Stimulated activated CD4-positive, alpha-beta T cell treated with anti-CD3 and anti-CD28 coated beads, Interleukin-1b, Interleukin-23, amount 100 ng/mL, for 48 hours (primary cell): ENCODE measurements around the gene LIN28A.

Experiments
- DNase-seq: peaks from one replicate; pipeline ENCODE4 v3.0.0-alpha.2; 2020

The LIN28A gene

DNA sequence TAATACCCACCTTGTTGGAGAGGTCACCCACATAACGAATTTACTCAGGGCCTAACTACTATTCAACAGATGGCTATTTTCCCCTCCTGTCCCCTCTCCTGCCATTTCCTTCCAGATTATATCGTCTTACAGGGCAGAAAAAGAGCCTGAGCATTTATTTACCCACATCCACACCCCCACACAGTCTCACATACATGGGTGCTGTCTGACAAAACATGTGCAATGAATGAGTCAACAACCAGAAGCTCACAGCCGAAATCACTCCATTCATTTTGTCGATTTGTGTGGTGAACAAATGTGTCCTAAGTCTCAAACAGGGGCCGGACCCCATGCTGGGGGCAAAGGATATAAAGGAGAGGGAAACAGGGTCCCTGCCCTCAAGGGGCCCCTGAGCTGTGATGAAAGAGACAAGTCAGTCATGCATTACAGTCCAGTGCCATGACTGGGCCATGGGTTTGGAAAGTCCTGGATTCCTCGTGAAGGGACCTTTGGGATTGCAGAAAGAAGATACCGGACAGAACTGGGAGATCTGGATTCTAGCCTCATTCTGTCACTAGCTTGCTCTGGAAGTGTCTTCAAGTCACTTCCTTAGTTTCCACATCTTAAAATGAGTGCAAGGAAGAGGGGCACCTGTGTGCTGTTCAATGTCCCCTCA, 21.7 kb upstream of the LIN28A start:
- no peak for DNase-seq

DNA sequence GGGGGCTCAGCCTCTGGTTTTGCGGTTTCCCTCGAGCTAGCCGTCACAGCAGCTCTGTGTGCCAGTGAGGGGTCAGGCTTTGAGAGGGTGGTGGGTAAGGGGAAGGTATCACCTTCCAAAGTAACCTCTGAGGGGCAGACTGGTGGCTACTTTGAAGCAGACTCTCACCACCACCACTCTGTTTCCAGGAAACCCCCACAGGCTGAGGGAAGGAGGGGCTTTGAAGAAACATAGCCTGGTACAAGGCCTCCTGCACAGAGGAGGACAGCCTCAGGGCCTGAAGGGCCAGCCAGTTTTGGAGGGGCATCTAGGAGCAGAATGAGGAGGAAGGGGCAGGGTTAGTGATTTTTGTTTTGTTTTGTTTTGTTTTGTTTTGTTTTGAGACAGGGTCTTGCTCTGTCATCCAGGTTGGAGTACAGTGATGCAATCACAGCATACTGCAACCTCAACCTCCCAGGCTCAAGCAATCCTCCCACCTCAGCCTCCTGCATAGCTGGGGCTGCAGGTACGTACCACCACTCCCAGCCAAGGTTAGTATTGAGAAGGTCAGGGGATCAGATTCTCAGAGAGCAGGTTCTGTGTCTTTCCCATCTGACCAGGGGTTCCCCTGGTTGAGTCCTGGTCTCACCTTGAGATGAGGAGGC, 20.9 kb upstream of the LIN28A start:
- no peak for DNase-seq

DNA sequence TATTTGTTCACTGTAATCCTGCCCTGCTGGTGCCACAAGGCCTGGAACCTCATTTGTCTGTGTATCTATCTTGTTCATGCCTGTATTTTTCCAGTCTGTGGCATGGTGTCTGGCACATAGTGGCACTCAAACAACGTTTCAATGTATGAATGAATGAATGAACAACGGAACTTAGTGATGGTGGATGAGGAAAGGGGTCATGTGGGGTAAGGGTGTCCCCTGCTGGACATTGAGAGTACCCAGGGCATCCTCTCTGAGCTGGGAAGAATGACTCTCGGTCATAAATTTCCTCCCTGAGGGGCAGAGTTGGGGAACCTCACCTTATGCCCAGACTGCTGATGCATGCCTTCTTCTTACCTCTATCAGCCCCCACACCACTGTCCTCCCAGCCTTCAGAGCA, 19.2 kb upstream of the LIN28A start:
- peak; percentile 19 for DNase-seq

DNA sequence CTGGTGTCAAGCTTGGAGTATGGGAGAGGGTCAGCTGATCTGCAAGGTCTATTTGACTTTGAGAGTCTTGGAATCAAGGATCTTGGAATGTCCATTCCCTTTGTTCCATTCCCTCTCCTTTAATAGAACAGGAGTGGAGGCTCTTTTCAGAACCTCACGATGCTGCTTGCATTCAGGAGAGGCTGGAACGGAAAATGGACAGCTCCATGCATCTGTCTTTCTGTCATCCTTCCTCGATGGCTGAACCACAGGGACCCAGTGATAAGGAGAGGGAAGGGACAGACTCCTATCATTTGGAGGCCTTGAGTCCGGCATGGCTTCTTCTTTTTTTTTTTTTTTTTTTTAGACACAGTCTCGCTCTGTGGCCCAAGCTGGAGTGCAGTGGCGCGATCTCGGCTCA, 14.9 kb upstream of the LIN28A start:
- DNase-seq, result no peak

DNA sequence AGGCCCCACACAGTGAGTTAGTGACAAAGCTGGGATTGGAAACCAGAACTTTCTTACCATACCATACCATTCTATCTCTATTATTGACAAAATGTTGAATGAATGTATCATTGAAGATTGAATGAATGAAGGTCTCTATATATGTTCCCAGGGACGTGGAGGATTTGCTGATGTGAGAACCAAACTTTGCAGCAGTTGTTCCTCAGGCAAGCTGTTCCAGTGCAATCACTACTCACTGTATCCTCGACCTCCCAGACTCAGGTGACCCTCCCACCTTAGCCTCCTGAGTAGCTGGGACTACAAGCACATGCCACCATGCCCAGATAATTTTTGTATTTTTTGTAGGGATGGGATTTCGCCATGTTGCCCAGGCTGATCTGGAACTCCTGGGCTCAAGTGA, 11.6 kb upstream of the LIN28A start:
- DNase-seq, result no peak

DNA sequence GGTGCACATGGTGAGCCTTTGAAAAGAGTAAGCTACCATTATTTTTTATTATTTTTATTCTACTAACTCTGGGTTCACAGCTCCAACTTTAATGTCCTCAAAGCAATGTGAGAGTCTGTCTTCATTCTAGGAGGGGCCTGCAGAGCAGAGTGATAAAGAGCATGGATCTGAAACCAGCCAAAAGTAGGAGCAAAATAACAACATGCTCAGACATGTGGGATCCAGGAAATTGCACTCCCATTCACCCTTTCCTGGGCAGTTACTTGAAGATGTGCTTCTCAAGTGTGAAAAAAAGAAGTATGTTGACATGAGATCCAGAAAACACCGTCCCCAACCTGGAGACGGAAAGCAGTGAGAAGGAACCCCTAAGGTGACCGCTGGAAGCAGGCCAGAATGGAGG, 8.7 kb upstream of the LIN28A start:
- DNase-seq, result no peak

DNA sequence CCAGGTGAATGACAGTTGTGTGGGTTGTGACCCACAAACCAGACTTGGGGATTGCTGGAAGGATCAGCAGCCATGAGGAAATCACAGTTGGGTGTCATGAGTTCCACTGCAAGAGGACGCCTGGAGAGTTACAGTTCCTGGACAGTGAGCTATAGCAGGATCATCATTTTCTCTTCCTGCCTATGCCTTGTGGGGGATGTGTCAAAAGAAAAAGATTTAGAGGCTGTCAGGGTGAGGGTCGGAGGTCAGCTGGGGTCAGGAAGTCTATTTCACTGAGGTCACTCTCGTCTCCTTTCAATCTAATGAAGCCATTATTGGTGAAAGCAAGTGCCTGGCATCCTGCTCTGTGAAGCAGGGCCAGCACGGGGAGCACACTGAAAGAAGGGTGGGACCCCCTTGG, 7.0 kb upstream of the LIN28A start:
- no peak for DNase-seq

DNA sequence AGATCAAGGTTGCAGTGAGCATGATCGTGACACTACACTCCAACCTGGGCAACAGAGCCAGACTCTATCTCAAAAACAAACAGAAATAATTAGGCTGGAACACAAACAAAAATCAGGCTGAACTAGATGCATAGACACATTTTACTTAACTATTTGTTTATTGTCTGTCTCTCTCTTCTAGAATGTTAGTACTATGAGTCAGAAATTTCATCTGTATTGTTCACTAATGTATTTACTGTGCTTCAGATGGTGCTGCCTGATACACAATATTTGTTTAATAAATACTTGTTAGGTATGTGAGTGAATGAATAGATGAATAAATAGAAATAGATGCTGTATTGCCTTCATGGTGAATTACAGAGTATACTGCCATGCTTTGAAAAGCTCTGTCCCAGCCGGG, 6.0 kb upstream of the LIN28A start:
- no peak for DNase-seq

DNA sequence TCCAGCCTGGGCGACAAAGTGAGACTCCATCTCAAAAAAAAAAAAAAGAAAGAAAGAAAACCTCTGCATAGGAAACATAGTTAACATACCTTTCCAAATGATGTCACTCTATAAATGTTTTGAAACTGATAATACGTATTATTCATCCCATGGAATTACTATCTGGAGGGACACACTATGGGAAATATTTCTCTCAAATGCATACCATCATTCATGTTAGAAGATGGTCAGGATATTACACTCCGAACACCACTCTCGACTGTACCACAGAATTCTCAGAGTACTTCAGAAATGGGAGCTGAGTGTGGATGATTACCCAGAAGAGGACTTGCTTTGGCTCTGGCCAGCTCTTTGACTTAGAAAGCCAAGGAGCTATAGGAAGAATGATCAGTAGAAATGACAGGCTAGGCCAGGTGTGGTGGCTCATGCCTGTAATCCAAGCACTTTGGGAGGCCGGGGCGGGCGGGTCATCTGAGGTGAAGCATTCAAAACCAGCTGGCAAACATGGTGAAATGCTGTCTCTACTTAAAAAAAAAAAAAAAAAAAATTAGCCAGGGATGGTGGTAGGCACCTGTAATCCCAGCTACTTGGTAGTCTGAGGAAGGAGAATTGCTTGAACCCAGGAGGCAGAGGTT, 5.2 kb upstream of the LIN28A start:
- no peak for DNase-seq

DNA sequence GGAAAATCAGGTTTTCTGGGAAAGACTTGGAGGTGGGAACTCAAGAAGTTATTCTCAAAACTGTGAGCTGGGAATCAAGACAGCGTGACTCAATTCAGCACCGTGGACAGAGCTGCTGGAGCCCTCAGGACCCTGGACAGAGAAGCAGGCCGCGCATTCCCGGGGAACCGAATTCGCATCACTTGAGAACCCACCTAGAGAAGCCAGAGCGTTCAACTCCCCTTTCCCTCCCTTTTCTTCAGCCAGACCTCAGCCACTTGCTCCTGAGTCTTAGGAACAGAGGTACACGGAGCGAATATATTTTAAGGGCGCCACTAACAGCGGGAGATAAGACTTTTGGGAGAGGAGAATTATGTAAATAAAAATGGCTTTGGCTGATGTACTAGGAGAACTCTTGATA, 2.0 kb upstream of the LIN28A start:
- DNase-seq, result peak; percentile 61

DNA sequence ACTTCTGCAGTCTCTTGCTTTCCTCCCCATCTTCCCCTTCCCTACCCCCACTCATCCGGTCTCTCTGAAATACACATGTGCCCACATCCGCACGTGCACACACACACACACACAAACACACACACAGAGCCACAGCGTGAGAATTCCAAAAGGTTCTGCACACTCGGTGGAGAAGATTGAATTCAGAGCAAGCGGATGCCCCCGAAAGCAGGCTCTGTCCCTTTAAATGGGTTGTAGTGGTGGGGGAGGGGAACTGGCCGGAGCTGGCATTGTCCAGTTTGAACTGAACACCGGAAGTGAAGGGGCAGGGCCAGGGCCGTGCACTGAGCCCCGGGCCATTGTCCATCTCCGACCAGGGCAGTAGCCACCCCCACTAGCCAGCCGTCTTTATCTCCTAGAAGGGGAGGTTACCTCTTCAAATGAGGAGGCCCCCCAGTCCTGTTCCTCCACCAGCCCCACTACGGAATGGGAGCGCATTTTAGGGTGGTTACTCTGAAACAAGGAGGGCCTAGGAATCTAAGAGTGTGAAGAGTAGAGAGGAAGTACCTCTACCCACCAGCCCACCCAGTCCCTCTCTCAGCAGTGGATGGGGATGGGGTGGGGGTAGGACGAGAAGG, 1.3 kb upstream of the LIN28A start:
- no peak for DNase-seq

DNA sequence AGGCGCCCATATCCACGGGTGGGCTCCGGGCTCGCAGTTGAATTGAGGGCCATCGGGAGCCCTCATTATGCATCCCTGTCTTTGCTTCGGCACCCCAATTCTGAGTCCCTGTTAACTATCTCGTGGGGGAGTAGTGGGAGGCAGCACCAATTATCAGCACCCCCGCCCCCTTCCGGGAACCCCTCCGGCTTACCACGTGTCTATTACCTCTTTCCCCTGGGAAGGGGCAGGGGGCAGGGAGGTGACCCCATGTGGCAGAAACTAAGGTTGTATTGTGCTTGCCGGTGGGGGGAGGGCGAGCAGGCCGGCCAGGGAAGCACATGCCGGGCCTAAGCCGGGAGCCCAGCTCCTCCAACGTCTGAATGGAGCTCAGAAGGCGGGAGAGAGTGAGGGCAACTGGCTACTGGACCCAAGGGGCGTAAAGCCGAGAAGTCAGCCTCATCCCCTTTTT, 1.0 kb downstream of the LIN28A start:
- DNase-seq, result no peak

DNA sequence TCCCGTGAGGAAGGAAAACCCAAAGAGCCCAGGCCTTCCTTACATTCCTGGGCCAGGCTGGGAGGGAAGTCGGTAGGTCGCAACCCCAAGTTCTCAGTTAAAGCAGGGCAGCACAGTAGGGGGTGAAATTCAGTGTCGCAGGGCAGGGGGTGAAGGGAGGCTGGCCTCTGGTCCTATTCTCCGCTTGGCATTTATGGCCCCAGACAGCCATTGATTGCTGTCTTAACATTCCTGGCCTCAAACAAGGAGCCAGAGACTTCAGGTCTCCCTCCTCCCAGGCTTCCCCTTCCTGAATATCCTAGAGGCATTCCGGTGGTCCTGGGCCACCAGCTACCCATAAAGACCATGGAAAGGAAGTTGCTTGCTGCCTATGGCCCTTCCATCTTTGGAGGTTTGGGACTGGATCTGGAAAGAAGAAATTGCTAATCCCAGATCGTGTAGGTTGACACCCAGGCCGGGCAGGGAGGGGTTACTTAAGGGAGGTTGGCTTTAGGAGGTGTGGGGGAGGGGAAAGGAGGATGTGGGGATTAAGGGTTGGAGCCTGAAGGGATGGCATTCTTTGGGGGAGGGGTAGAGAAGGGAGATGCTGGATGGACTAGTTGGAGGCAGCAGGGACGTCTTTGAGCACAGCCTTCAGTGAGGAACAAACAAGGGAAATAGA, 1.7 kb downstream of the LIN28A start:
- DNase-seq, result no peak

DNA sequence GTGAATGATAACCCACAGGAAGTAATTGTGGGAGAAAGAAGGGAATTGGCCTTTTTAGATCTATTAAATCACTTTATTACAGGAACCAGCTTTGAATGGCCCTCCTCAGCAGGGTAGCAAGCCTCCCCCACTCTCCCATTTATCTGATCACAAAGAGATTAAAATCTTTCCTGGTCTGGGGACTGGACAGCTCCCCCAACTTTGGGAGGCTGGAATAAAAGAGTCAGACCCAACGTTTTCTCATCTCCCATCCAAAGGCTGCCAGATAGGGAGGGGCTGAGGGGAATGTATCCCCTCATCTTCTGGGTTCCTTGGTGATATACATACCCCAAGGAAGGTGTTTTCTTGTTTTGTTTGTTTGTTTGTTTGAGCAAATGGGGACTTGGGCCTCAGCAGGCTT, 2.4 kb downstream of the LIN28A start:
- no peak for DNase-seq

DNA sequence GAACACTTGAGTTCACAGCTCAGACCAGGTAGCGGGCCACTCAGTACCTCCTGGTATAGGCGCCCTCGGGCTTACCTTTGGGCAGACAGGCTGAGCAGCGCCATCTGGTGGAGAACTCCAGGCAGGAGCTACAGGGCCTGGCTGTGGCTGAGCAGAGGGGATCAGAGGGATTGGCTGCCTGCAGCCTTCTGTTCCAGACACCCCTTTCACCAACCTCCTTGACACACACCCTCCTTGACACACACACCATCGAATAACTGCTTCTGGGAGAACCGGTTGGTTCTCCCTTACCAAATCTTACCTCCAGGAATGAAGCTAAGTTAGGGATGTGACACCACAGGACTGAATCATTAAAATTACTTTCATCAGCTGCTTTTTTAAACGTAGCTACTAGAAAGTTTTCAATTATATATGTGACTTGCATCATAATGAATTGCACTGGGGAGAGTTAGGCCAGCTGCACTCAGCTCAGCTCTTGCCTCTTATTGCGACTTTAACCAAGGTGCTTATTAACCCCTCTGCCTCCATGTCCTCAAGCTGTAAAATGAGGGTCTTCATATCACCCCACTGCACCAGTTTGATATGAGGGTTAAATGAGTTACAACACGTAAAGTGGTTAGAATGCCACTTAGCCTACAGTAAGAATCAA, 6.6 kb downstream of the LIN28A start:
- peak; percentile 86 for DNase-seq

DNA sequence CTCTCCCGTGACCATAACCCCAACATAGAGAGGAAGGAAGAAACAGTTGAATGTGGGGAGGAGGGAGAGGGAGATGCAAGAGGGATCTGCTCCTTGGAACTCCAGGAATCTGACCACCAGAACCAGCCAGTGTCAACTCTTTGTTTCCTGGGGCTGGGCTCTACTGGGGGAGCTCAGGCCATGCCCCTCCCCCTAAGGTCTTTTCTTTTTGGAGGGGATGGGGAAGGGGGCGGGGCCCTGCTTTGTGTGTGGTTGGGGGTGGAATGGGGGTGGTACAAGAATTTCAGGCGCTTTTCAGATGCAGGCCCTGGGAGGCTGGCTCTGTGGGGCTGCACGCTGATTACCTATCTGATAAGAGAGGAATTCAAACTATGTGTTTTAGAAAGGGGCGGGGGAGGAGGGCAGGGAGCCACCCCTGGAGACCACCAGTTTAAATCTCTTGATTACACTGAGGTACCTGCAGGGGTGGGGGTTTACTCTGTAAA, 8.3 kb downstream of the LIN28A start:
- DNase-seq, result no peak

DNA sequence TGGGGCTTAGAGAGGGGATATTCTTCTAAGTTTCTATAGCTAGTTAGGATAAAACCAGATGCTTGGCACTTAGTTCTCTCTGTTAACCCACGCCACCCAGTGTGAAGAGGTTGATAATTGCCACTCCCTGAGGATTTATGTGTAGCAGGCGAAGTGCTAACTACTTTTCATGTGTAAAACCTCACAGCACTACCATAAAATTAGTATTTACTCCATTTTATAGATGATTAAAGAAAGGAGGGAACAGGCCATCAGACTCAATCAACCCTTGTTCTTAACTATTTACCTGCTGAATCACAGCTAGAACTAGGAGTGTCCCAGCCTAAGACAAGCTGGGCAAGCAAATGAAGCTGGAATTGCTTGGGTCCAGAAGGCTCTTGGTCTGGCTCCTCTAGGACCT, 8.9 kb downstream of the LIN28A start:
- no peak for DNase-seq

DNA sequence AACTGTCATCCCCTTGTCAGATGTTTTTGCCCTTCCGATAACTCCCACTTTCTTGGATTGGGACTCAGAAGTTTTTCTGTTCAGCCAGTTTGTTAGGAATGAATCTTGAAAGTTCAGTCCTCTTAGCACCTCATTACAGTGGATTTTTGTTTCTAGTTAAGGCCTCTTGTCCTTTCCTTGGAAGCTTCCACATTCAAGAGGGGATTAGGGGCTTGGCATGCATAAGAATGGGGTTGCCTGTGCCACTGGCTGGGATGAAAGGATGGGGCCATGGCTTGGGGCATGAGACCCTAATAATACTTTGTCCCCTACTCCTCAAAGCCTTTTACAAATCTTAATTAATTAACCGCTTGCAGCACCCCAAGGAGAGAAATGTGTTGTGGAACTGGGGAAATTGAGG, 19.1 kb downstream of the LIN28A start:
- no peak for DNase-seq

DNA sequence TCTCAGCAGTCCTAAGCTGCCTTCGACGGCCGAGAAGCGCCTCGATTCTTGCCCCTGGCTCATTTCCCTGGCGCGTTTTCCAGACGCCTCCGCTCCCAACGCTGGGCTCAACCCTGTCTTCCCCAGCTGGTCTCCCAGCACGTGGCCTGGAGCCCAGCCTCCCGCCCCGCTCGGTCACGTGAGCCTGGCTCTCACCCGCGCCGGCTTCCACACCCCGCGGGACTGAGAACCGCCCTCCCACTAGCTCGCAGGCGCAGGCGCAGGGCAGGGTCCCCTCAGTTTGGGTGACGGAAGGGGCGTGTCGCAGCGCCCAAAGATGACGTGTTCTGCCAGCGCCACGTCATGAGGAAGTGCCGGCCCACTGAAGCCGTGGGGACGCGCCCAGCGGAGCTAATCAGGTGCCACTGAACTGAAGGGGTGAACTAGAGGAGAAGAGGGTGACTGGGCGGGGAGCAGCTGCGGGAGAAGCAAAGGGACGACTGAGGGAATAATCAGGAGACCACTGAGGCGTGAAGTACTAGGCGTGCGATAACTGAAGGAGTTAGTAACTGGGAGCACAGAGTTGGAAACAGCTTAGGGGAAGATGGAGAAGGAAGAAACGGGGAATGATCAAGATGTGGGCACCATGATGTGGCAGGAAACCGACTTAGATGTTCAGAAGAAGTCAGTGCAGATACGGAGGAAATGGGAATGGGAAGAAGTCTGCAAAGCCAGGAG, 21.5 kb downstream of the LIN28A start, which contains the start of gene DHDDS:
TSS of gene DHDDS (plus strand) at position 343 of the 717 bp plus-strand sequence. CDS start 625 bp downstream, outside the sequence.
- DNase-seq, result peak; percentile 99

DNA sequence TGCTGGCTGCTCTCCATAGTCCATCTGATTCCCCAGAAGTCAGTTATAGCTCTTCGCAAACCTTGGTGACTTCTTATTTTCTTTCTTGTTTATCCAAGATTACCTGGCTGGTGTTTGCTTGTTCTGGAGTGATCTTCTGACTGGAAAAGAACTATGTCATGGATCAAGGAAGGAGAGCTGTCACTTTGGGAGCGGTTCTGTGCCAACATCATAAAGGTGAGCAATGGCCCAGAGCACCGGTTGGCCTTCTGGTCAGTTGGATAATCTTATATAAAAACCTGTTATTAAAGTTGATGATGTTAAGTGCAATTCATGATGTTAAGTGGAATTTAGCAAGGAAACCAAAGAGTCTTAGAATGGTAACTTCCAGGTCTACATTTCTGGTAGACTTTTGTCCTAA, 22.2 kb downstream of the LIN28A start:
- DNase-seq, result no peak

DNA sequence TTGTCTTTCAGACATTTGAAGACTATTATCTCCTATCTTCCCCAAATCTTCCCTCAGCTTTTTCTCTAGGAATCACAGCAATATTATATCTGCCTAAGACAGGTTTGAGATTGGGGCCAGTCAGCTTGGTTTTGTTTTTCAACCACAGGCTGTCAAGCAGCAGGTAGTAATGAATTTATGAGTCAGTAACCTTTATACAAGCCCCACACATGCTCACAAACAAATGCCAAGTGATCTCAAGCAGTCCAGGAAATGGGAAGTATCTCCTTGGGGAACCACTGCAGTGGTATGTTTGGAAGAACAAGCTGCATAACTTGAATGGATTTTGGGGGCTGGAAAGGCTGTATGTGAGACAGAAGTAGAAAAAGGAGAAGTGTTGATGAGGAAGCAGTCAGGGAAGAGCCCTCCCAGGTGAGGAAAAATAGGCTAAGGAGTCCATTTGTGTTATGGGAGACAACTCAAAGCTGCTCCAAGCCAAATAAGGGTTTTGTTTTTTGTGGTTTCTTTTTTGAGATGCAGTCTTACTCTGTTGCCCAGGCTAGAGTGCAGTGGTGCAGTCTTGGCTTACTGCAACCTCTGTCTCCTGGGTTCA, 23.6 kb downstream of the LIN28A start:
- no peak for DNase-seq

DNA sequence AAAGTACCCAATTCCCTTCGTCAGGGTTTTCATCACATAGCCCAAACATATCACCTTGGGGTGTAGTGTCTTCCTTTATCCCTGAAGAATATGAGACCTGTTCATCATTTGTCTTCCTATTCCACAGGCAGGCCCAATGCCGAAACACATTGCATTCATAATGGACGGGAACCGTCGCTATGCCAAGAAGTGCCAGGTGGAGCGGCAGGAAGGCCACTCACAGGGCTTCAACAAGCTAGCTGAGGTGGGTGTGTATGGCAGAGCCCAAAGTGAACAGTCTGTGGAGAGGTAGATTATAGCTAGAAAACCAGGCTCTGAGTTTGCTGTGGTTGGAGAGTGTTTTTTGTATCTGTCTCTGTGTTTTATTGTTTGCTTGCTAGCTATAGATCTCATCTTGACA, 27.4 kb downstream of the LIN28A start:
- DNase-seq, result no peak
